ENCODE data around the gene CCDC54.
"Not testable (repeated sequence)": the region's sequence is repeated elsewhere in the genome, so short reads cannot be mapped to it uniquely, and the experiment has no call there.

The CCDC54 gene

GRCh38 chr3:107377151-107377550 lies at the start of gene CCDC54:
Gene CCDC54, plus strand, starts transcription at chr3:107377439. Its CDS starts 149 bp downstream, at chr3:107377588.
- no peak for DNase-seq

- peak; percentile 25 for DNase-seq
Measured at GRCh38 chr3:107328069-107328468, 49.2 kb upstream of the CCDC54 start.

GRCh38 chr3:107329088-107329487 lies 48.2 kb upstream of the CCDC54 start:
- DNase-seq = no peak

DNA sequence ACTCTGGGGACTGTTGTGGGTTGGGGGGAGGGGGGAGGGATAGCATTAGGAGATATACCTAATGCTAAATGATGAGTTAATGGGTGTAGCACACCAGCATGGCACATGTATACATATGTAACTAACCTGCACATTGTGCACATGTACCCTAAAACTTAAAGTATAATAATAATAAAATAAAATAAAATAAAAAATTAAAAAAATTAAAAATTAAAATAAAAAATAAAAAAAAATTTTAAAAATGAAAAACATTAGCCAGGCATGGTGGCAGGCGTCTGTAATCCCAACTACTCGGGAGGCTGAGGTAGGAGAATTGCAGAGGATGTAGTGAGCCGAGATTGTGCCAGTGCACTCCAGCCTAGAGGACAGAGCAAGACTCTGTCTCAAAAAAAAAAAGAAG lies 37.5 kb upstream of the CCDC54 start:
- DNase-seq = not testable (repeated sequence)

DNA sequence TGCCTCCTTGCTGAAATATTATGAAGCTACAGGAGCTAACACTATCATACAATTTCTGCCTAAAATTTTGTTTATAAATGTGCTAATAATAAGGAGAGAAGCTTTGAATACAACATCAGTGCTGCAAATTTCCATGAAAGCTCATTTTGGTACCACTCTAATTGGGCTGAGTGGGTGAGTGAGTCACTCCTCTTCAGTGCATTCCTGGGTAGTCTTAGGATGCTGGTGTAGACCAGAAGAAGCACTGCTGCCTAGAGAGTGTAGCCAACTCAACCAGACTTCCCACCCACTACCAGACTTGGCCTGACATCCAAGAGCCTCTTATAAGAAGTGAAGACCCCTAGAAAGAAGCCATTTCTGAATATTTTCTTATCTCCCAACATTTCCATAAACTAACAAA lies 32.5 kb upstream of the CCDC54 start:
- DNase-seq = no peak

DNA sequence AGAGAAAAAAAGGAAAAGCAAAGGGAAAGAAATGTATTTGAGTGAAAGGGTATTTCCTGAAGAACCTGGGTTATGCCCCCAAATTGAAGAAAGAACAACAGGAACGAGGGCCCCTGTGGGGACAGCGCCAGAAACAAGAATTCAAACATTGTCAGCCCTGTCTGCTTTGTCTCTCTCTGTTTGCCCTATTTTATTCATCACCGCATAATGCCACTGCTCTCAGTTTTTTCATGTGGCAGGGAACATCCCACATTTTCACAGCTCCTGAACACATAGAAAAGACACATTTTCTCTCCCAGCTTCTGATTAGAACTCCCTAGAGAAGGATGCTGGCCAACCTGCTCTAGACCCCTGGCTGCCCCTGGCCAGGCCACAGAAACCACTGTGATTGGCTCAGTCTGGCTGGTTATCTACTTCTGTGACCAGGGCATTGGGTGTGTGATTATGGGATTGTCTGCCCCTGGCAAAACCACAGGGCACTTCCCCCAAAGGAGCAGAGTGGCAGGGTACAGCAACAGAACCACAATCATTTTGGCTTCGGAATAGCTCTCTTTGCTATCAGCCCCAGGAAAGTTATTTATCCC lies 31.3 kb upstream of the CCDC54 start:
- peak; percentile 72 for DNase-seq

- DNase-seq = peak; percentile 63
Measured at GRCh38 chr3:107346564-107346963, 30.7 kb upstream of the CCDC54 start.

DNA sequence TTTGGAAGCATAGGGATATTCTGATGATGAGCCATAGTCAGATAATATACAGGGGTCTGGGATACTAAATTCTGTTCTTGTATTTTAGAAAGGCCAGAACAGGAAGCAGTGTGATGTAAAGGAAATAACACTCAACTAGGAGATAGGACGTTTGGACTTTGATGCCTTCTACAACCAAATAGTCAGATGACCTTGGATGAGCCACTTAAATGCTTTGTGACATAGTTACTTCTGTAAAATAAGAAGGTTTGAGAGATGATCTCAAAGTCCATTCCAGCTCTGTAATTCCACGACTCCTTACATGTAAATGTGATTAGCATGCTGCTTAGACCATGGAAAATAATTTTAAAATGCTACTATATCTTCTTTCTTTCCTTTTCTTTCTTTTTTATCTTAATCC lies 29.5 kb upstream of the CCDC54 start:
- peak; percentile 53 for DNase-seq

- DNase-seq = no peak
Measured at GRCh38 chr3:107356706-107357105, 20.5 kb upstream of the CCDC54 start.

DNA sequence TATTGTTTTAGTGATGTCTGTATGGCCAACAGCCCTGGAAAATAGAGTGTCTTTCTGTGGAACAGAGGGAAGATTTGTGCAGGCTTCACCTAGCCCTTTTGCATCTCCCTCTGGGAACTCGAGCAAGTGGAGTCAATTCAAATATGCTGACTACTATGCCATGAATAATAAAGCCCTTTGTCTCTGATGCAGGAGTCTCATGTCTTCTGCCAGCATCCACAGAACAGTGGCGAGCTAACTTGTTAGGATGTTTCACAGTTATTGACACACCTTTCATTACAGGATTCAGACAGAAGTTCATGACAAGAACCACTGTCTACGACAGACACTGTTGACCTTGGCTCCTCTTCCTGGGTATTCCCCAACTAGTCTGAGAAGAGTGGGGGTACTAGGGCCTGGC lies 15.6 kb upstream of the CCDC54 start:
- no peak for DNase-seq

GRCh38 chr3:107365051-107365450 lies 12.2 kb upstream of the CCDC54 start:
- no peak for DNase-seq

DNA sequence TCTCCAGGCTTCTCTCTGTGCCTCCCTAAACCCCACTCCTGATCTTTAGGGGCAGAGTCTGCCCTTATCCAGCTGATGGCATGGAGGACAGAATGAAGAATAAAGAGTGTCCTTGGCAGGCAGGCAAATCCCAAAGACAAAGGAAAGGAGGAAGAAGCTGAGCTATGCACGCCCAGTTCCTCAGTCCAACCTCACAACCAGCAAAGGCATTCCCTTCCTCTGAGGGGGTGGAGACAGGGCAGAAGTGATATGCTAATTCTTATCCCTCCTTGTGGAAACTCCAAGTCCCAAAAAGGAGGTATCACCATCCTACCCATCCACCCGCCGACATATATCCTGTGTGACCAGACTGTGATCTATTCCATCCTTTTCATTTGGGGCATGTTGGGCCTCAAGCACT lies 10.5 kb upstream of the CCDC54 start:
- DNase-seq = no peak

- peak; percentile 88 for DNase-seq
Measured at GRCh38 chr3:107367353-107367752, 9.9 kb upstream of the CCDC54 start.

GRCh38 chr3:107368654-107369398 lies 8.4 kb upstream of the CCDC54 start:
- DNase-seq = no peak

GRCh38 chr3:107369791-107370190 lies 7.4 kb upstream of the CCDC54 start:
- no peak for DNase-seq

- DNase-seq = peak; percentile 17
Measured at GRCh38 chr3:107370907-107371306, 6.3 kb upstream of the CCDC54 start.

DNA sequence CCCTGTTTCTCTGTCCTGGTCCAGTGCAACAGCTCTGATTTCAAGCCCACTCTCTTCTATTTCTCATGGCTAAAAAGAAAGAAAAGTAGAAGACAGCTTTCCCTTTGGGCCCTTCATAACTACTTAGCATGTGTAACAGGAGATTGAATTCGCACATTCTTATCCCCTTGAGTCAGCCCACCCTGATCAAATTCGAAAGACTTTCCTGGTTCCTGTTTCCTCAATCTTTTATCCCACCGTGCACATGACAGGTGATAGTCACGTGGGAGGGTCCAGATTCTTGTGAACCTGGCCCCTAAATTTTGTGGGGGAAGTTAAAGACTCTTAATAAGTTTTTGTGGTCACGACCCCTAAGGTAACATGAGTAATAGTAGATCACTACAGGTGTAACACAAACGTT lies 4.7 kb upstream of the CCDC54 start:
- DNase-seq = no peak

- no peak for DNase-seq
Measured at GRCh38 chr3:107373896-107374295, 3.3 kb upstream of the CCDC54 start.

- DNase-seq = no peak
Measured at GRCh38 chr3:107375682-107376081, 1.6 kb upstream of the CCDC54 start.

DNA sequence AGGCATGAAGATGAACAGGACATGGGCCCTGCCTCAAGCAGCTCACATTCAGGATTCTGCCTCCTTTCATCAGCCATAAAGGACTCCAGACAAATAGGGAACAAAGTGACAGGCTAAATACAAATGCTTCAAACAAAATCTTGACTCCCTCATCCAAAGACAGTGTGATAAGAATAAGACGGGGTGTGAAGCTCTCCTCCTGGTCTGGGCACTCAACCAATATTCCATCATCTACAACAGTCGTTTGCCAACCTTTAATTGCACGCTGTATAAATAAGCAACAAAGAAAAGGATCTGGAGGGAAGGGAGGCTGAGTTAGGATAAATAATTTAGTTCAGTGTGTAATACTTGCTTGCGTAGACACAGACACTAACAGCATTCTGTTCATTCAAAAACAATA lies 5.4 kb downstream of the CCDC54 start:
- DNase-seq = no peak

DNA sequence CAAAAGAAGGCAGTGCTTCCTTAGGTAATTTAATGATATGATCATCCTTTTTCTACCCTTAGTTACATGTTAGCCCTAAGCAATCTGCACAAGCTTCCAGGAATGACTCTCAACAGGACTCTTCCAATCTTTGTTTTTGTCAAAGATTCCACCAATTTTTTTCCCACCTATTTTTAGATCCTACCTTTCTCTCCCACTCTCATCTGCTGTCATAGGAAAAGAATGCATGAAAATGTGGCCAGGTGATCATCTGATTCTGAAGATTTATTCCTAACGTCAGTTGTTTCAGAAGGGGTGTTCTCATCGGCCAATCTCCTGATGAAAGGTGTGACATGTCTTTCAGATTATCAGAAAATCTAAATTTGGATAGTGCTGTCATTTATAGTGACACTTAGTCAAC lies 7.2 kb downstream of the CCDC54 start:
- DNase-seq = no peak

GRCh38 chr3:107384907-107385306 lies 7.7 kb downstream of the CCDC54 start:
- peak; percentile 15 for DNase-seq

- DNase-seq = no peak
Measured at GRCh38 chr3:107387555-107387954, 10.3 kb downstream of the CCDC54 start.

GRCh38 chr3:107392549-107393165 lies 15.4 kb downstream of the CCDC54 start:
- DNase-seq = no peak

Measured in hematopoietic multipotent progenitor cell treated with erythropoietin and hydrocortisone succinate and interleukin-3 and kit ligand, for 4 days (in vitro differentiated cells).